H1 (cell line): ENCODE results near the gene KRTAP10-3. TPM values are rescaled to one million over a fixed set of nuclear protein-coding genes. Genes with fewer than 3 reads are reported as not detected.

Experiments
- polyA plus RNA-seq, 7 experiments: library from polyadenylated mRNA; depleted of rRNA in 3 of 7; stranded (reverse) in 5 of 7; unstranded in 2 of 7; fragments of >200 nt in 5 of 7; fragments of 200-250 nt in 2 of 7; gene quantifications; 1 replicate in 5 of 7; 2 replicates in 1 of 7; 4 replicates in 1 of 7; pipeline versions ENCODE4 v1.2.1 to v1.2.3, GENCODE V29; 2011 to 2013; ENCODE audit warnings: missing spikeins in 2 of 7, mixed read lengths in 2 of 7
- total RNA-seq: library from RNA; stranded (reverse); fragmentation: NEBNext Ultra II Directional; extraction: Animal tissue kit (Norgen Biotek cat#: 25700); gene quantifications from 2 replicates; pipeline ENCODE4 v1.2.1, GENCODE V29; 2021
- TF ChIP-seq, protein P1 (sequence below): fragments of 300-600 bp; sonication (generic); IDR thresholded peaks from 2 replicates; pipeline ENCODE4 v1.7.1; 2012; ENCODE audit warnings: low read length, moderate library complexity, mild to moderate bottlenecking, inconsistent platforms; ENCODE audit not compliant: insufficient replicate concordance

The KRTAP10-3 gene
- total and polyA plus RNA-seq, 2 of the 8 experiments (the other 6 are each of a cell fraction or from before 2014, with no cell fraction given): not detected

DNA sequence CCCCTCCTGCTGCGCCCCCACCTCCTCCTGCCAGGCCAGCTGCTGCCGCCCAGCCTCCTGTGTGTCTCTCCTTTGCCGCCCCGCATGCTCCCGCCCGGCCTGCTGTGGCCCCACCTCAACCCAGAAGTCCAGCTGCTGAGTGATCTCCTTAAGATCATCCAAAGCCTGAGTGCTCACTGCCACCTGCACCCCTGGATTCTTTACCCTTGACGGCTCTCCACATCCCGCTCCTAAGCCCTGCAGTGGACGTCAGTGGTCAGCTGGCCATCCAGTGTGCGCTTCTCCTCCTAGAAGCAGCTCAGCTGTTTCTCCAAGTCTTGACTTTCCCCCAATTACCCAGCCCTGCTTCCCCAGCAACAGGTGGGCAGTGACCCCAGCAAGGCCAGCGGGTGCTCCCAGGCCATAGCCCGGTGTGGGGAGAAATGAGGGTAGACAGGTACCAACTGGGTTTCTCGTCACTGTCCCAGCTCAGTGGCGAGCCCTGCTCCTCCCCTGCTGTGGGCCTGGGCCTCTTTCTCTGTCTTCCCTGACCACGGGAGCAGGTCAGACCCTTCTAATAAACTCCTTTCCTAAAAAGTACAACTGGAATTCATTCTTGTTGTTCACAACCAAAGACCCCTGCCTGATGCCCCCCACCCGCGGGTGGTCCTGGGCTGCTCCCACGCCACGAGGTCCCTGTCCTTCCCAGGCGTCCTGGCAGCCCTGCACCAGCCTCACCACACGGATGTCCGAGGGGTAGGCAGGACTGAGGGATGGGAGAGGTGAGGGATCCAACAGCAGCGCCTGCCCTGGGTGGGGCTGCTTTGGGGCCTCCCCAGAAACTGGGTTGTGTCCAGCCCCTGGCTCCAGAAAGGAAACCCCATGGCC is 43.2 kb upstream of the KRTAP10-3 start (continued):
- TF ChIP-seq, protein P1, sequence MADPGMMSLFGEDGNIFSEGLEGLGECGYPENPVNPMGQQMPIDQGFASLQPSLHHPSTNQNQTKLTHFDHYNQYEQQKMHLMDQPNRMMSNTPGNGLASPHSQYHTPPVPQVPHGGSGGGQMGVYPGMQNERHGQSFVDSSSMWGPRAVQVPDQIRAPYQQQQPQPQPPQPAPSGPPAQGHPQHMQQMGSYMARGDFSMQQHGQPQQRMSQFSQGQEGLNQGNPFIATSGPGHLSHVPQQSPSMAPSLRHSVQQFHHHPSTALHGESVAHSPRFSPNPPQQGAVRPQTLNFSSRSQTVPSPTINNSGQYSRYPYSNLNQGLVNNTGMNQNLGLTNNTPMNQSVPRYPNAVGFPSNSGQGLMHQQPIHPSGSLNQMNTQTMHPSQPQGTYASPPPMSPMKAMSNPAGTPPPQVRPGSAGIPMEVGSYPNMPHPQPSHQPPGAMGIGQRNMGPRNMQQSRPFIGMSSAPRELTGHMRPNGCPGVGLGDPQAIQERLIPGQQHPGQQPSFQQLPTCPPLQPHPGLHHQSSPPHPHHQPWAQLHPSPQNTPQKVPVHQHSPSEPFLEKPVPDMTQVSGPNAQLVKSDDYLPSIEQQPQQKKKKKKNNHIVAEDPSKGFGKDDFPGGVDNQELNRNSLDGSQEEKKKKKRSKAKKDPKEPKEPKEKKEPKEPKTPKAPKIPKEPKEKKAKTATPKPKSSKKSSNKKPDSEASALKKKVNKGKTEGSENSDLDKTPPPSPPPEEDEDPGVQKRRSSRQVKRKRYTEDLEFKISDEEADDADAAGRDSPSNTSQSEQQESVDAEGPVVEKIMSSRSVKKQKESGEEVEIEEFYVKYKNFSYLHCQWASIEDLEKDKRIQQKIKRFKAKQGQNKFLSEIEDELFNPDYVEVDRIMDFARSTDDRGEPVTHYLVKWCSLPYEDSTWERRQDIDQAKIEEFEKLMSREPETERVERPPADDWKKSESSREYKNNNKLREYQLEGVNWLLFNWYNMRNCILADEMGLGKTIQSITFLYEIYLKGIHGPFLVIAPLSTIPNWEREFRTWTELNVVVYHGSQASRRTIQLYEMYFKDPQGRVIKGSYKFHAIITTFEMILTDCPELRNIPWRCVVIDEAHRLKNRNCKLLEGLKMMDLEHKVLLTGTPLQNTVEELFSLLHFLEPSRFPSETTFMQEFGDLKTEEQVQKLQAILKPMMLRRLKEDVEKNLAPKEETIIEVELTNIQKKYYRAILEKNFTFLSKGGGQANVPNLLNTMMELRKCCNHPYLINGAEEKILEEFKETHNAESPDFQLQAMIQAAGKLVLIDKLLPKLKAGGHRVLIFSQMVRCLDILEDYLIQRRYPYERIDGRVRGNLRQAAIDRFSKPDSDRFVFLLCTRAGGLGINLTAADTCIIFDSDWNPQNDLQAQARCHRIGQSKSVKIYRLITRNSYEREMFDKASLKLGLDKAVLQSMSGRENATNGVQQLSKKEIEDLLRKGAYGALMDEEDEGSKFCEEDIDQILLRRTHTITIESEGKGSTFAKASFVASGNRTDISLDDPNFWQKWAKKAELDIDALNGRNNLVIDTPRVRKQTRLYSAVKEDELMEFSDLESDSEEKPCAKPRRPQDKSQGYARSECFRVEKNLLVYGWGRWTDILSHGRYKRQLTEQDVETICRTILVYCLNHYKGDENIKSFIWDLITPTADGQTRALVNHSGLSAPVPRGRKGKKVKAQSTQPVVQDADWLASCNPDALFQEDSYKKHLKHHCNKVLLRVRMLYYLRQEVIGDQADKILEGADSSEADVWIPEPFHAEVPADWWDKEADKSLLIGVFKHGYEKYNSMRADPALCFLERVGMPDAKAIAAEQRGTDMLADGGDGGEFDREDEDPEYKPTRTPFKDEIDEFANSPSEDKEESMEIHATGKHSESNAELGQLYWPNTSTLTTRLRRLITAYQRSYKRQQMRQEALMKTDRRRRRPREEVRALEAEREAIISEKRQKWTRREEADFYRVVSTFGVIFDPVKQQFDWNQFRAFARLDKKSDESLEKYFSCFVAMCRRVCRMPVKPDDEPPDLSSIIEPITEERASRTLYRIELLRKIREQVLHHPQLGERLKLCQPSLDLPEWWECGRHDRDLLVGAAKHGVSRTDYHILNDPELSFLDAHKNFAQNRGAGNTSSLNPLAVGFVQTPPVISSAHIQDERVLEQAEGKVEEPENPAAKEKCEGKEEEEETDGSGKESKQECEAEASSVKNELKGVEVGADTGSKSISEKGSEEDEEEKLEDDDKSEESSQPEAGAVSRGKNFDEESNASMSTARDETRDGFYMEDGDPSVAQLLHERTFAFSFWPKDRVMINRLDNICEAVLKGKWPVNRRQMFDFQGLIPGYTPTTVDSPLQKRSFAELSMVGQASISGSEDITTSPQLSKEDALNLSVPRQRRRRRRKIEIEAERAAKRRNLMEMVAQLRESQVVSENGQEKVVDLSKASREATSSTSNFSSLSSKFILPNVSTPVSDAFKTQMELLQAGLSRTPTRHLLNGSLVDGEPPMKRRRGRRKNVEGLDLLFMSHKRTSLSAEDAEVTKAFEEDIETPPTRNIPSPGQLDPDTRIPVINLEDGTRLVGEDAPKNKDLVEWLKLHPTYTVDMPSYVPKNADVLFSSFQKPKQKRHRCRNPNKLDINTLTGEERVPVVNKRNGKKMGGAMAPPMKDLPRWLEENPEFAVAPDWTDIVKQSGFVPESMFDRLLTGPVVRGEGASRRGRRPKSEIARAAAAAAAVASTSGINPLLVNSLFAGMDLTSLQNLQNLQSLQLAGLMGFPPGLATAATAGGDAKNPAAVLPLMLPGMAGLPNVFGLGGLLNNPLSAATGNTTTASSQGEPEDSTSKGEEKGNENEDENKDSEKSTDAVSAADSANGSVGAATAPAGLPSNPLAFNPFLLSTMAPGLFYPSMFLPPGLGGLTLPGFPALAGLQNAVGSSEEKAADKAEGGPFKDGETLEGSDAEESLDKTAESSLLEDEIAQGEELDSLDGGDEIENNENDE: no peak
- TF ChIP-seq, all 59 proteins: peak for 0
